Tibial nerve (tissue), 3 donors: ENCODE data around the gene SNAPC3.
"Not testable (repeated sequence)": the region's sequence is repeated elsewhere in the genome, so short reads cannot be mapped to it uniquely, and the experiment has no call there.

ENCODE experiments used
- CTCF ChIP-seq, 5 experiments: fragments of 200-600 bp in 3 of 5; fragments of 450-650 bp in 2 of 5; sonication (generic) in 3 of 5; IDR thresholded peaks; one replicate each; pipeline ENCODE4 v1.5.1; 2016 to 2019; ENCODE audit warnings: antibody characterized with exemption in 5 of 5, mild to moderate bottlenecking in 3 of 5, moderate library complexity in 2 of 5
- POLR2A ChIP-seq, 2 donors: fragments of 450-650 bp; IDR thresholded peaks; one replicate each; pipeline ENCODE4 v1.6.1; 2017; ENCODE audit warnings: antibody characterized with exemption in 2 of 2, mild to moderate bottlenecking in 2 of 2, moderate library complexity in 2 of 2

- not testable (repeated sequence) for TF ChIP-seq CTCF, POLR2A (IDR thresholded peaks at IDR 0.05)
These were observed 19.6 kb downstream of the SNAPC3 start for GRCh38 chr9:15442264-15442663.
